Measurements from ENCODE around the gene ATP6V0D1.
"Not testable (repeated sequence)": the region's sequence is repeated elsewhere in the genome, so short reads cannot be mapped to it uniquely, and the experiment has no call there.

The ATP6V0D1 gene

DNA sequence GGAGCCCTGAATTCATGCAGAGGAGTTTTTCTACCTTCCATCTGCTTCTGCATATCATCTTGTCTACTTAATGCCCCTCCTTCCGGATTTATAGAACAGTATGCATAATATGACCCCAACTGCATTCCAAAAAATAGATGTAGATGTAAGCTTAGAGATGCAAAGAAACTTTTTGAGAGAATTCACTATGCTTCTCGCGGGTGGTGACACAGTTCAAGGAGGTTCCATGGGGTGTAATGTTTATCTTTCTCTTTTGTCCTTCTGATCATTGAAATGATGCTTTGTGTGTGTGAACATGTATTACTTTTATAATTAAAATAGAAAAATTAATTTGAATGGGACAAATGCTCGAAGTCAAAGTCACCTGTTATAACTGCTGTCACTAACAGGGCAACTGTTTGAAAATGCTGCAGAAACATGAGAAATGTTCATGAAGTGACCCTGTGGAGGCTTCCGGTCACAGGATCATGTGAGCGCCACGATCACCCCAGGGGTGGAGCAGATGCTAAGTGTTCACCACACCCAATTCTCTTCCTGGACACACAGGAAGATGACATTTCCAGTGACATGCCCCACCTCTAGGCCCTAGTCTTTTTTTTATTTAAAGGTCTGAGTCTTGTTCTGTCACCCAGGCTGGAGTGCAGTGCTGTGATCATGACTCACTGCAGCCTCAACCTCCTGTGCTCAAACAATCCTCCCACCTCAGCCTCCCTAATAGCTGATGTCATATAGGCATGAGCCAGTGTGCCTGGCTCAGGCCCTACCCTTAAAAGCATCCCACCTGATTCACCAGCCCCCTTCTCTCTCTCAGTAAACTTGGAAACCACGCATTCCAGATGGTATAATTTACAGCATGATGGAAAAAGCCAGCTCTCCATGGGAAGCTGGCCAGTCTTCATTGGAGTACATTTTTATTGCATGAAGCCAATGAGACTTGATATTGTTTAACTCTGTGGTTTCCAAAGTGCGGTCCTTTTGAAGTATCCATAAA lies 23.4 kb upstream of the ATP6V0D1 start:
- DNase-seq, result peak; percentile 78 to 82 (median 79)

DNA sequence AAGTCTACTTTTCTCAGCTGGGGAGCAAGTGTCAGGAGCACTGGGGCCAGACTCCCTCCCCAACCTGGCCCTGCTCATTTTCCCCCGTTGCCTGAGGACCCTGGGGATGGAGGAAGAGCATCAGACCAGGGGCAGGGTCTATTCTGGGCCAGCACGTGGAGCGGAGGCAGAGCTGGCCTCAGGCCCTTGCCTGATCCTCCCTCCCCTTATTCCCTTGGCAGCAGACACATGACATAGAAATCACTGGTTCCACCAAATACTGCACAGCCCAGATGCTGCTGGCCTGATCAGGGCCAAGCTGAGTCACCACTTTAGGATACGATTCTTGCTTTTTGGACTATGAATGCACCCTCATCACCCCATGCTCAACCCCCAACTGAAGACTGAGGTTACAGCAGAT lies 18.1 kb upstream of the ATP6V0D1 start:
- no peak for DNase-seq

DNA sequence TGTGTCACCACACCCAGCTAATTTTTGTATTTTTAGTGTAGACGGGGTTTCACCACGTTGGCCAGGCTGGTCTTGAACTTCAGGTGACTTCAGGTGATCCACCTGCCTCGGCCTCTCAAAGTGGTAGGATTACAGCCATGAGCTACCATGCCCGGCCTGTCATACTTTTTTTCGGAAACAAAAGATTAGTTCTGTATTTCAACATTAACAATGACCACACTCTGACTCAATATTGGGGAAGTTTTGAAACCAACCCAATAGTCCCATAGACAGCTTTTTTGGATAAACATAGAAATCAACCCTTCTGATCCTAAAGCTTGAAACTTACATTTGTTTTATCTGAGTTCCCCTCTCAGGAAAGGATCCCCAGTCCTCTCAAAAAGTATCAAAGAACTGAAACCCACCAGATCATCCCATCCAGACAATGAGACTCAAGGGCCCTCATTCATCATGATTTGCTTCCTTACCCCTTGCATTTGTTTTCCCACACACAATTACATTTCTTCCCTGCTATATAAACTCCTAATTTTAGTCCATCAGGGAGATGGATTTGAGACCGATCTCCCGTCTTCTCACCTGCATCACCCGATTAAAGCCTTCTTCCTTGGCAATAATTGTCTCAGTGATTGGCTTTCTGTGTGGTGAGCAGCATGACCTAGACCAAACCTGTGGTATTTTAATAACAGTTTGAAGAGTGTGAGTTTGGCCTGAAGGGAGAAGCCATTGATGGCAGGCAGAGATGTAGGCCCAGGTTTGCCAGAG lies 9.6 kb upstream of the ATP6V0D1 start:
- DNase-seq, result peak; percentile 75 to 94 (median 93)

DNA sequence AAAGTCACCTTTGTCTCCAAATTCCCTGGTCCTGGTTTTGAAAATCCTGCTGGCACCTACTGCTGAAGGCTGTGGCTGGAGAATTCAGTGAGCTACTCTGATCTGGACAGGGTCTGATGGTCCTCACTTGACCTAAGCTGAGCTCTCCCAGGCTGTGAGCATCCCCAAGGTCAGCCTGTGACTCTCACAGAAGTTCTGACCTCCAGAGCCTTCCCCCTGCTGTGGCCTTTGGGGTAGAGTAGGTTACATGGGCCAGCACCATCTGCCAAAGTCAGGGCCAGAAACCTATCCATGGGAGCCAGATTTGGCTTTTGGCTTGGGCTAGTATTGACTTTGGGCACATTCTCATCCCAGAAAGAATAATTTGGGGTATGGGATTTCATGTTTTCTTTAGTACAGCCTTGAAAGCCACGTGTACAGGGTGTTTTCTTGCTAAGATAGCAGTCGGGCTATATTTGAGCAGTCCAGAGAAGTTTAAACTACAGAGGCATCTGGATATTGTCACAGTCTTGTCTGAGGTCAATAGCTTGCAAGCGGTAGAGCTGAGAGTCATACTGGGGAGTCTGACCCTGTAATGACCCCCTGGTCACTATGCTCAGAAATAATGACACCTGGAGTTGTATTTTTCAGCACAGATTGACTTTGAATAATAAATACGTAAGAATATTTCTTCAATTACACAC lies 8.6 kb upstream of the ATP6V0D1 start:
- no peak for DNase-seq

DNA sequence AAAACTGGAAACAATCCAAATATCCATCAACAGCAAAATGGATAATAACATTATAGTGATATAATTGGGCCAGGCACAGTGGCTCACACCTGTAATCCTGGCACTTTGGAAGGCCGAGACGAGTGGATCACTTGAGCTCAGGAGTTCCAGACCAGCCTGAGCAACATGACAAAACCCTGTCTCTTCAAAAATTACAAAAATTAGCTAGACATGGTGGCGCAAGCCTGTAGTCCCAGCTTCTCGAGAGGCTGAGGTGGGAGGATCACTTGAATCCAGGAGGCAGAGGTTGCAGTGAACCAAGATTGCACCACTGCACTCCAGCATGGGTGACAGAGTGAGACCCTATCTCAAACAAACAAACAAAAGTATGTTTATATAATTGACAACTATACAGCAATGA lies 6.6 kb upstream of the ATP6V0D1 start:
- DNase-seq, result not testable (repeated sequence)

DNA sequence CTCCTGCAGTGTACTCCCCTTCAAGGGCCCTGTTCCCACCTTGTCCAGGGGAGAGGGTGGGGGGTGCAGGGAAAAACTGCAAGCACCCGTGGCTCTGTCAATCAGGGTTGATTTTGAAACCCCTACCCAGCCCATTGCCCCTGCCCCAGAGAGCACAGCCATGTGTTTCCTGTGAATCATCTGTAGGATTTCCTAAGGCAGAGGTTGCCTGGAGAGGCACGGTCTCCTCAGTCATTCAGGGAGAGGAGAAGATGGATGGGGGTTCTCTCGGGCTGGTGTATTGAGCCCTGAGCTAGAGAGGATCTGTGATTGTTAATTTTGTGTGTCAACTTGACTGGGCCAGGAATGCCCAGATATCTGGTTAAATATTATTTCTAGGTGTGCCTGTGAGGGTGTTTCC lies 5.8 kb upstream of the ATP6V0D1 start:
- peak; percentile 68 to 73 (median 70) for DNase-seq

DNA sequence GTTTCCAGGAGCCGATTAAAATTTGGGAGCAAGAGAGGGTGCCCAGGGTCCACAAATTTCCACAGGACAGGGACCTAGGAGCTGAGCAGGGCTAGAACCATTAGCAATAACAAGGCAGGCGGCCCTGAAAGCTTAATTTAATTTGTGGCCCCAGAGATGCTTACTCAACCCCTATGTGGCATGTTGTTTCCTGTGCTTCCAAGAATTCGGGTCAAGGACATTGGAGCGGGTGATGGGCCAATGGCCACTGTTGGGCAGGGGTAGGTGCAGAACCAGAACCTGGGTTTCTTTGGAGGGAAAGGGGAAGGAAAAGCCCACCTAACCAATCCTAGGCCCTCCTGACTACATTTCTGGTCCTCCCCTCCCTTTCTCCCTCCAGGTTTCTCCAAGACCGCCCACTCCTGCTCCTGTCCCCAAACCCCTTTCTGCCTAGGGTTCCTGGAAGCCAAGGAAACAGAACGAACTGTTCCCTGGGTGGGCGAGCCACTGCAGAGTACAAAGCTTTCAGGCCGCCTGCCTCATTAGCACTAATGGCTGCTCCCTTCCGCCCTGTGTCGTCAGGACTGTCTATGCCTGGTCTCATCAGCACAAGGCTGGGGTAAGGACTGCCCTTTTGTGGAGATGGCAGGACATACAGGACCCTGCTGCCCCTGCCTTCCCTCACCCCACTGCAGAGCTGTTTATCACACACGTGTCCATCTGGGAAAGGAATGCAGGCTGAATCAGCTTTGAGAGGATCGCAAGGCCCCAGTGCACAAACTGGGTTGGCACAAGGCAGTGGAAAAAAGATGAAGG lies 3.0 kb upstream of the ATP6V0D1 start:
- DNase-seq, result no peak

DNA sequence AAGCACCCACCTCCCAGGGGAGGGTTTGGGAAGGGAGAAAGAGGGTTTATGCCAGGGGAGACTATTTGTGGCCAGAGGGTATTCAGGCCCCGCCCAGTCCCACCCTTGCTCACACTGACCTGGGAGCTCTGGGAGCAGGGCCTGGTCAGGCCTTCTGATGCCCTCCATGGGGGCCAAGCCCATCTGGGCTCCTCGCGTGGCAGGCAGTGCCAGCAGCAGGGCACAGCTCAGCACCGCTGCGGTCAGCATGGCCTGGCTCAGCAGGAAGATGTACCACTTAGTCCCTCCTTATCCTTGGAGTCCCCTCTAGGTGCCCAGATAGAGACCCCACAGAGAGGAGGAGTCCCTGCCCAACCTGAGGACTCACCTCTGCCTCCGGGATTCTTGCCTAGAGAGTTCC lies 2.2 kb upstream of the ATP6V0D1 start, which contains the start of gene AGRP:
Gene AGRP (minus strand): TSS at position 398 of the 400 bp plus-strand sequence. CDS start 149 bp downstream, at position 249.
- DNase-seq, result no peak

DNA sequence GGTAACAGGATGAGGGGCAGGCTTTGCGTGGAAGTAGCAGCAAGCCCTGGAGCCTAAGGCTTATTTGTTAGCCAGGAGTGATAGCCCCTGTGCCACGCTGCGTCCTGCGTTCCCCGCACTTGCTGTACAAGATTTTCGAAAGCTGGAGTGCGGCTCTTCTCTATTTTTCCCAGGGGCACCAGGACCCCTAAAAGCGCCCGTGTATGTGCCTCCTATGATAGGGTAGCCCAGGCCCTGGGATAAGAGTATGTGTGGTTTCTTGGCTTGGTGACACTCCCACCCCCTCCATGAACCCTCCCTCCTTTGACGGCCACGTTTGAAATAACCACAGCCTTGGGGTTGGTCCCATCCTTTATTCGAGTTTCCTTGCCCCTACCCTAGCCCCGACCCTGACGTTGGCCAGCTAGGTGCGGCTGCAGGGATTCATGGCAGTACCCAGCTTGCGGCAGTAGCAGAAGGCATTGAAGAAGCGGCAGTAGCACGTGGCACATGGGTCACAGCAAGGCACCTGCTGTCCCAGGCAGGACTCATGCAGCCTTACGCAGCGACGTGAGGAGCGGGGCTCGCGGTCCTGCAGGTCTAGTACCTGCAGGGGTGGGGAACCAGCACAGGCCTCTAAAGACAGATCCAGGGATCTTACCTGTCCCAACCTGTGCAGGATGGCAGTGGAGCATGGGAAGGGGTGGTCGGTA lies 1.4 kb upstream of the ATP6V0D1 start:
- no peak for DNase-seq

DNA sequence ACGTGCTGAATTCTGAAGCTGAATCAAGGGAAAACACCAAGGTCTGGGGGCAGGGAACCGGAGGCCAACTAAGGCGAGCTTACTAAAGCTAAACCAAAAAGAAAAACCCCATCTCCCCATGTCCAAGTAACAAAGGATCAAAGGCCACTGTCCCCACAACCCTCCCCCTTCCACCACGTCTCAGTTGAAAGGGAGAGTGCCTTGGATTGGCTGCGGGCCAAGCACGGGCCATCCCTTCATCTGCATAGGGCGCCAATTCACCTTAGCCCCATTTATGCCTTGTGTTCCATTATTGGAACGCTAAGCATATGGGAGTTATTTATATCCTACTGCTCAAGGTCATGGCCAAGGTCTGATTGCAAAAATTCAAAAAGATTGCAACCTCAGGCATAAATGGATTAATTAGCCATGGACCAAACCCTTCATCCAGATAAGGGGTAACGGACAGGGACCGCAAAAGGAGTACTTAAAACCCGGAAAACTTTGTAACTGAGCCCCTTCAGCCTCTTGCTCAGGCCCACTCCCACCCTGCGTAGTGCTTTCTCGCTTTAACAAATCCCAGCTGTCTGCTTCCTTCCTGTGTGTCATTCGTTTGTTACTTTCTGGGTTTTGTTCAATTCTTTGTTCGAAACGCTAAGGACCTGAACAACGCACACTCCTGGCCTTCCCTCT lies 740 bp upstream of the ATP6V0D1 start:
- peak in 1 of 3 donors; percentile 41 for DNase-seq

DNA sequence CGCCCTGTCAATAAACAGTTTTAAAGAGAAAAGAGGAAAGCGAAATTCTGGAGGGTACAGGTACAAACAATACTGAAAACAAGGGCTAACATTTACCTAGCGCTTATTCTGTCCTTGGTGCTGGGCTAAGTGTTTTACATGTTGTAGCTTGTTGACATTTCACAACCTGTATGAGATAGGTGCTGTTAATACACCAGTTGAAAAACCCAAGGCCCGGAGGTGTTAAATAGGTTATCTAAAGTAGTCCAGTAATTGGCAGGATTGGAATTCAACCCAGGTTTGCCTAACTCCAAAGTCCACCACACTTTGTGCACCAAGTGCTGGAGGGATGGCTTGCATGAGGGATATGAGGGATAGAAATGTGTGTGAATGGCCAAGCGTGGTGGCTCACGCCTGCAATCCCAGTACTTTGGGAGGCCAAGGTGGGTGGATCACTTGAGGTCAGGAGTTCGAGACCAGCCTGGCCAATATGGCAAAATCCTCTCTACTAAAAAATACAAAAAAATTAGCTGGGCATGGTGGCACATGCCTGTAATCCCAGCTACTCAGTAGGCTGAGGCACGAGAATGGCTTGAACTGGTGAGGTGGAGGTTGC lies 2.9 kb downstream of the ATP6V0D1 start:
- no peak for DNase-seq

DNA sequence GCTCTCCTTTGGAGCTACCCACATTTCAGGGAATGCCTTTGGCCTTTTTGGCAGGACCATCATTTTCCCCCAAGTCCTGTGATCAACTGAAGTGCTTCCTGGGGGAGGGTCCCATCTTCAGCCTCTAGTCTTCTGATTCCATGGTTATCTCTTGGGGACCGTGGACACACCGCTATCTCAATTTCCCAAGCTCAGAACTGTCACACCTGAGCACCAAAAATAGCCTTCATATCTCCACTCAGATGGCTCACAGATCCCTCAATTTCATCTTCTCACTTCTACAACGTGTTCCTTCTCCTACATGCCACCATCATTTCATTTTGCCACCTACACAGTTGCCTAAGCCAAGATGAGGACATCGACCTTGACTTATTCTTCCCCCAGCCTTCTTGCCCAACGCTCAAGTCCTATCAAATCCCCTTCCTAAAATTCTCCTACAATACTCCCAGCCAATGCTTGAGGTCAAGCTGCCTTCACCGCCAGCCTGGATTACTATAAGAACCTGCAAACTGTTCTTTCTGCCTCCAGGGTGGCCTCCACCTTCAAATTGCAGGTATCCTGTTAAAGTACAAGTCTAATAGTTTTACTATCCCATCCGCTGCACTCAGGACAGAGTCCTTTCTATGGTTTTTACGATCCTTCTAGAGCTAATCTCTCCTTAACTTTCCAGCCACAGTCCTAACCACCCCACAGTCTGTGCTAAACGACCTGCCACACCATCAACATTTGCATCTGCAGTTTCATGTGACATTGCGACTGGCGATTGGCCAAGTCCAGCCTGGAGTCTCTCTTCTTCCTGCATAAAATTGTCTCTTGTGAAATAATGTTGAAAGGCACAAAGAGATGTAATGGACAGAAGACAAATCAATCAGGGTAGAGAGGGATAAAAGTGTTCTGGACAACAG lies 6.2 kb downstream of the ATP6V0D1 start:
- DNase-seq, result peak in 2 of 3 donors; percentile 31 to 37

DNA sequence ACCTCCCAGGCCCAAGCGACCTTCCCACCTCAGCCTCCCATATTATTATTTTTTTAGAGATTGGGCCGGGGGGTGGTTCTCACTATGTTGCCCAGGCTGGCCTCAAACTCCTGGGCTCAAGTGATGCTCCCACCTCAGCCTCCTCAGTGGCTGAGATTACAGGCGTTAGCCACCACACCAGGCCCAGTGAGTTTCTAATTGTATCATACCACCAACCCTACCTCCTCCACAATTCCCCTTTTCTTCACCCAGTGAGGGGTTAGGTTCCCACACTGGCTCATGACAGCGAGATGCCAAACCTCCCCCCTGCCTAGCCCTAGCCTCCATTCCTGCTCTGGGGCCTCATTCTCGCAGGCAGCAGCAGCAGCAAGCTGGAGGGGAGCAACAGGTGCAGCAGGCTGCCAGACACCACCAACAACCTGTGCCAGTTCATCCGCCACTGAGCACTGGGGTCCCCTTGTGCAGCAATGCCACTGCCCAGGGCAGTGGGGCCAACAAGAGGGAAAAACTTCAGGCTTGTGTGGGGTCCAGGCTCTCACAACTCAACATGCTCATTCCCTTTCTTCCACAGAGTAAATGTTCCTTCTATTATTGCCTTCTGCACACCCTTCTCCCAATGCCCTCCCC lies 9.1 kb downstream of the ATP6V0D1 start:
- no peak for DNase-seq

DNA sequence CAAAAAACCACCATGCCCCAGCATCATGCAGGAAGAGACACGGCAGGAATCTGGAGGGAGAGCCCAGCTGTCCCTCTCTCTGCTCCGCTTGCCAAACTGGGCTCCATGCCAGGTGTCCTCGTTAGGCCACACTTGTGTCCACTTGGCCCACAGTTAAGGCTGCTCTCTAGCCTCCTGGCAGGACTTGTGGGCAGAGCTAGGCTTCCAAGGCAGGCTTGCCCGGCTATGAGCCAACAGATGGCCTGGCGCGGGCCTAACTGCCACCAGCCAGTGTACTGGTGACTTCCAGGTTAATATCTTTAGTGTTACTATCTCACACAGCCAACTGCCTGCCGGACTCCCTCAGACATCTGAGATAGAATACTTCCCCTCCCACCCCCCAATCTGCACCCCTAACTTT lies 10.6 kb downstream of the ATP6V0D1 start:
- DNase-seq, result no peak

DNA sequence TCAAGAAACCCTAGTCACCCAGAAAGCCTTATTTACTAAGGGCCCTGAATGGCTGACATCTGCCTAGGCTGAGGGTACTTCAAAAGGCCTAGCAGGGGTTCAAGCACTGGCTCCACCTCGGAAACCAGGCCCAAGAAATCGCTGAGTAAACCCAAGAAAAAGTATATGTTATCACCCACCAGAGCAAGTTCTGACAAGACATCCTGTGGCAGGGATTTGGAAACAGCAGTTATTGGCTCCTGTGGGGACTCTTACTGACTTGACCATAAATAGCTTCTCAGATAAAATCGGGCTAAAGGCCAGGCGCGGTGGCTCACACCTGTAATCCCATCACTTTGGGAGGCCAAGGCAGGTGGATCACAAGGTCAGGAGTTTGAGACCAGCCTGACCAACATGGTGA lies 12.2 kb downstream of the ATP6V0D1 start:
- no peak for DNase-seq

DNA sequence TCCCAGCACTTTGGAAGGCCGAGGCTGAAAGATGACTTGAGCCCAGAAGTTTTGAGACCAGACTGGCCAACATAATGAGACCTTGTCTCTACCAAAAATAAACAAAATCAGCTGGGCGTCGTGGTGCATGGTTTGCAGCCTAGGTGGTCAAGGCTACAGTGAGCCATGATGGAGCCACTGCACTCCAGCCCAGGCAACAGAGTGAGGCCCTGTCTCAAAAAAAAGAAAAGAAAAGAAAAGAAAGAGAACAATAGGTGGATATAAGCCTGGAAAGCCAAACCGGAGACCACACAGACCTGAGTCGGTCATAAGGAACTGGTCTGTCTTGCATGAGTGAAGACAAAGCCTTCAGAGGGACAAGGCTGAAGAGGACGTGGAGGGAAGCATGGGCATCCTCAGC lies 14.4 kb downstream of the ATP6V0D1 start:
- DNase-seq, result no peak

DNA sequence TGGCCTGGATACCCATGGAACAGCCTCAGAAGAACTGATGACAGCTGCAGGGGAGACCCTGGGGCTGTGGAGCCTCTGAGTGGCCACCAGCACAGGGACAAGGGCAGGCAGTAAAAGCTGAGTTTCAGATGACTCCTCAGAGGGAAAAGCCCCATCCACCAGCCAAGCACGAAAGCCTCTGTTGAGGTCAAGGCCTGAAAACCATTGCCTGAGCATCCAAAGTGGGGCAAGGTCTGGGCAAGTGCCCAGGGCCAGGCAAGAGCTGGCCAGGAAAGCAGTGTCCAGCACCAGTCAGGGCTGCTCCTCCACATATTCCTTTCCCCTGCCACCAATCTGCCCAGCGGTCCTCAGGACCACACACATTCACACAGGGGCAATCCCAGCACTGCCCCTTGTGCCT lies 16.4 kb downstream of the ATP6V0D1 start:
- no peak for DNase-seq

DNA sequence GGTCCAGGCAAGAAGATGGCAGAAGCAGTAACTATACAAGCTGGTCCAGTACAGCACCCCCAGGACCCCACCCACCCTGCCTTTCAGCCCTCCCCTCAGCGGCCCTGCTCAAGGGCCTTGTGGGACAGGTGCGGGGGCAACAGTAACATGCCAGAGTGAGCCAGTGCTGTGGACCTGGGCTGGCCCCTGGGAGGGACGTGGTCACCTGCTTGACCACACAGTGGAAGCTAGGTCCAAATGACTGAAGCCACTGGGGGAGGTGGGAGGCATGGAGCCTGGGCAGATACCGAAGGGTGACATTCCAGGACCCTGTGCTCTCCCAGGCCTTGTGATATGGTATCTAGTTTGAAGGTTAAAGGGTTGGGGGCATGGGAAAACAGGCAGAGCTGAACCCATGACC lies 17.3 kb downstream of the ATP6V0D1 start:
- no peak for DNase-seq

DNA sequence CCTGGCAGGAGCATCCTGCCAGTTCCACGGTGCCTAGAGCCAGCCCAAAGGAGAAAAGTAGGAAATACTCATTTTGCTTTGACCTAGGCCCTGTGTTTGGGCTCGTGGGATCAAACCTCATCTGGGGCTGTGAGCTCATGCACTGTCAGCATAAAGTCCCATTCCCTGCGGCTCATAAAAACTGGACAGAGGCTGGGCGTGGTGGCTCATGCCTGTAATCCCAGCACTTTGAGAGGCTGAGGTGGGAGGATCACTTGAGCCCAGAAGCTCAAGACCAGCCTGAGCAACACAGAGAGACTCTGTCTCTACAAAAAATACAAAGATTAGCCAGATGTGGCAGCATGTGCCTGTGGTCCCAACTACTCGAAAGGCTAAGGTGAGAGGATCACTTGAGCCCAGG lies 17.9 kb downstream of the ATP6V0D1 start:
- DNase-seq, result no peak

Data from suppressor macrophage treated with lipopolysaccharide for 1 hour (primary cell).